ENCODE results near the gene ZNF775.
A peak's percentile ranks its signal among the peaks of the same experiment; 100 is the strongest.

Gene ZNF775

DNA sequence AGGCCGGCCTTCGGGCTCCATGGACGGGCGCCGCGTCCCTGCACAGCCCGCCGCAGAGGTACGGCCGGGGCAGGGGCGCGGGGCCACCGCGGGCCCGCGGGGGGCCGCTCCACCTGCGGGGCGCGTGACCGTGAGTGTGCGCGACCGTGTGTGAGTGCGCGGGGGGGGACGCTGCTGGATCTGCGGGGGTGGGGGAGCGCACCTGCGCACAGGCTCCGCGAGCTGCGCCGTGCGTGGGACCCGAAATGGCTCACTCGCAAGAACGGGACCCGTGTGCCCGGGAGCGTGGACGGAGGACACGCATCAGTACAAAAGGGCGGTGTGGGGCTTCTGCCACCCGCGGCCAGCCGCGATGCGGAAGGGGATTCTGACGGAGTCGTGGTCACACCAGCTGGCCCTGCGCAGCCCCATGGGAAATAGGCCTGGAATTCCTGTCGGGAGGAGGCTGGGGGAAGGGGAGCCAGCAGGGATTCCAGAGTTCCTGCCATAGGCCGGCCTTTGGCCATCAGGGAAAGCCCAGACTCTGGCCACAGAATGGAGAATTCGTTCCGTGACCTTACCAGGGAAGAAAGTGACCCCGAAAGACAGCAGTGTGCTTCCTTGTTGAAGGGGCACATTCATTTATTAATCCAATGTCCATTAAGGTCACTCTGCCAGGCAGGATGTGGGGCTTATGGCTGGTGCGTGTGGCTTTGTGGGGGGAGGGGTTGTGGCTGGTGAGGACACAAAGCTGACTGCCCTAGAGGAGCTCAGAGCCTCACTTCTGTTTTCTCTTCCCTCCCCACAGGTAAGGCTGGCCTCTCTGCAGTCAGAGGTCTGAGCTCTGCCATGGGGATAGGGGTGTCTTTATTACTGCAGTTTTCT lies 10.0 kb upstream of the ZNF775 start:
- no peak for DNase-seq (ENCODE audit: low read depth in 2 of 2)

GRCh38 chr7:150369748-150370501 lies 9.2 kb upstream of the ZNF775 start:
- DNase-seq (ENCODE audit: low read depth in 2 of 2): no peak

DNA sequence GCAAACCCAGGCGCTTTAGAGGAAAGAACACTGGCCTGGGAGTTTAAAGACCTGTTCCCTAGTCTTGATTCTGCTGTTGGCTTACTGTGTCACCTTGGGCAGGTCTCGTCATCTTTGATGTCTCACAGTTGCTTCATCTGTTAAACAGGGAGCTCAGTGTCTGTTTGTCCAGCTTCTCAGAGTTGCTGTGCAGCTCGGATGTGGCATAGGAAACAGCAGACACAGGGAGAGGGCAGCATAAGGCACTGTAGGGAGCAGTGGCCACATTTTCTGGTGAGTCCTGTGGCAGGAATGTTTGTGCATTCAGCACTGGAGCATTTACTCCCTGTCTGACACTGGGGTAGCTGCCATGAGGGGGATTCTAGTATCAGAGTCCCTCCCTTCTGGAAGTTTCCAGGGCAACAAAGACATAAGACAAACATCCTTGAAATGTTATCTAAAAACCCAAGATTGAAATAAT lies 8.5 kb upstream of the ZNF775 start:
- DNase-seq (ENCODE audit: low read depth in 2 of 2): no peak

DNA sequence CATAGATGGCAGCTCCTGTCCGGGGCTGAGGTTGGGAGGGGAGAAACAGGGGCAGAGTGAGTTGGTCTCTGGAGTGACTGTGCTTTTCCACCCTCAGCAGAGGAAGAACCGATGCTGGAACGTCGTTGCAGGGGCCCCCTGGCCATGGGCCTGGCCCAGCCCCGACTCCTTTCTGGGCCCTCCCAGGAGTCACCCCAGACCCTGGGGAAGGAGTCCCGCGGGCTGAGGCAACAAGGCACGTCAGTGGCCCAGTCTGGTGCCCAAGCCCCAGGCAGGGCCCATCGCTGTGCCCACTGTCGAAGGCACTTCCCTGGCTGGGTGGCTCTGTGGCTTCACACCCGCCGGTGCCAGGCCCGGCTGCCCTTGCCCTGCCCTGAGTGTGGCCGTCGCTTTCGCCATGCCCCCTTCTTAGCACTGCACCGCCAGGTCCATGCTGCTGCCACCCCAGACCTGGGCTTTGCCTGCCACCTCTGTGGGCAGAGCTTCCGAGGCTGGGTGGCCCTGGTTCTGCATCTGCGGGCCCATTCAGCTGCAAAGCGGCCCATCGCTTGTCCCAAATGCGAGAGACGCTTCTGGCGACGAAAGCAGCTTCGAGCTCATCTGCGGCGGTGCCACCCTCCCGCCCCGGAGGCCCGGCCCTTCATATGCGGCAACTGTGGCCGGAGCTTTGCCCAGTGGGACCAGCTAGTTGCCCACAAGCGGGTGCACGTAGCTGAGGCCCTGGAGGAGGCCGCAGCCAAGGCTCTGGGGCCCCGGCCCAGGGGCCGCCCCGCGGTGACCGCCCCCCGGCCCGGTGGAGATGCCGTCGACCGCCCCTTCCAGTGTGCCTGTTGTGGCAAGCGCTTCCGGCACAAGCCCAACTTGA lies 7.8 kb upstream of the ZNF775 start:
- DNase-seq (ENCODE audit: low read depth in 2 of 2): no peak

GRCh38 chr7:150371996-150372270 lies 7.2 kb upstream of the ZNF775 start:
- DNase-seq (ENCODE audit: low read depth in 2 of 2): no peak

DNA sequence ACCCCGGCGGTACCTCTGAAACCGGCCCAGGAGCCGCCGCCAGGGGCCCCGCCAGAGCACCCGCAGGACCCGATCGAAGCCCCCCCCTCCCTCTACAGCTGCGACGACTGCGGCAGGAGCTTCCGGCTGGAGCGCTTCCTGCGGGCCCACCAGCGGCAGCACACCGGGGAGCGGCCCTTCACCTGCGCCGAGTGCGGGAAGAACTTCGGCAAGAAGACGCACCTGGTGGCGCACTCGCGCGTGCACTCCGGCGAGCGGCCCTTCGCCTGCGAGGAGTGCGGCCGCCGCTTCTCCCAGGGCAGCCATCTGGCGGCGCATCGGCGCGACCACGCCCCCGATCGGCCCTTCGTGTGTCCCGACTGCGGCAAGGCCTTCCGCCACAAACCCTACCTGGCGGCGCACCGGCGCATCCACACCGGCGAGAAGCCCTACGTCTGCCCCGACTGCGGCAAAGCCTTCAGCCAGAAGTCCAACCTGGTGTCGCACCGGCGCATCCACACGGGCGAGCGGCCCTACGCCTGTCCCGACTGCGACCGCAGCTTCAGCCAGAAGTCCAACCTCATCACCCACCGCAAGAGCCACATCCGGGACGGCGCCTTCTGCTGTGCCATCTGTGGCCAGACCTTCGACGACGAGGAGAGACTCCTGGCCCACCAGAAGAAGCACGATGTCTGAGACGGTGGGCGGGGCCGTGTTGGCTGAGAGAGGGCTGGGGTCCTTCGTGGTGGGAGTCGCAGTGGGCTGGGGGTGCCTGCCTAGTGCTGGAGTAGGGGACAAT lies 6.7 kb upstream of the ZNF775 start:
- no peak for DNase-seq (ENCODE audit: low read depth in 2 of 2)

GRCh38 chr7:150373049-150373801 lies 5.9 kb upstream of the ZNF775 start:
- DNase-seq (ENCODE audit: low read depth in 2 of 2): no peak

DNA sequence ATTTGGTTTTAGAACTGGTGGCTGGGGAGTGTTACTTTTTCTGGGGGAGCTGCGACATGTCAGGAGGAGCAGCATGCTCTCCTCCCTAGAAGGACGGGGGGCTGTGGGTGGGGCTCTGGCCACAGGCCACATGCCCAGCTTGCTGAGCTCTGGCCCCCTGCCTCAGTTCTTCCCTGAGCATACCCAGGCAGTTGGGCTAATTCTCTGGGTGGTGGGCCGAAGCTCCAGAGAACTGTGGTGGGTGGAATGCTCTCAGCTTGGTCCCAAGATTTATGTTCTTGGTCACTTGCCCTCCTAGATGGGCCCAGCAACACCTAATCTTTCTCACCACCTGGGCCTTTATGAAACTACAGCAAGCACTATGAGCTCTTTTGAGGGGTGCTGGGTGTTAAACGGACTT lies 5.1 kb upstream of the ZNF775 start:
- DNase-seq (ENCODE audit: low read depth in 2 of 2): no peak

- DNase-seq (ENCODE audit: low read depth in 2 of 2): no peak
Observed at GRCh38 chr7:150374472-150374871, 4.7 kb upstream of the ZNF775 start.

DNA sequence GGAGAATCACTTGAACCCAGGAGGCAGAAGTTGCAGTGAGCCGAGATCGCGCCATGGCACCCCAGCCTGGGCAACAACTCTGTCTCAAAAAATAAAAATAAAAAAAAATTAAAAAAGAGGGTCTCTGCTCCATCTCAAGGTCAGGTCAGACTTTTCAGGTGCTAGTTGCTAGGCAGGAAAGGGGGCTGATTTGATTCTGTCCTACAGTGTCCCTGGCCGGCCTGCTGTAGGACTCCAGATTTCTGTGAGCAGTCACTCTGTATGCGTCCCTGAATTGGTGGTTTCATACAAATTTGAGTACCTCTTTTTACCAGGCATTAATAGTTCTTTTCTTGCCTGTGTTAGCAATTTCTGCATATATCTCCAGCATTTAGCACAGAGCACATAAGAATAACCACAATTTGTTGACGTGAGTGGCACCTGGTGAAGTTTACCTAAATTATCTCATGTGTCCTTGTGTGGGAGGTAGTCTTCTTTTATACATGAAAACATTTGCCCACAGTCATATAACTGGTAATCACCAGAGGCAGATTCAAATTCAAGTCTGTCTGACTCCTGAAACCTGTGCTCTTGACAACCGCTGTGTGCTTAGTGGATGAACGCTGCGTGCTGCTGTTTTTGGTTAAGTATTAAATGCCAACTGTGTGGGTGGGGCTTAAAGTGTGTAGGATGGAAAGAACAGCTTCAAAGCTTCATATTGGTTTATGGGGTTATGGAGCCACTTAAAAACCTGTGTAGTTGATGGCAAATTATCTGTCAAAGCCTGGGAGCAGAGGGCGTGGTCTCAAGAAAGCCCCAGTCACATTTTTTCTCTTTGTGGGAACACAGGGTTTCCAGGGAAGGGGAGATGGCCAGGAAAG lies 3.2 kb upstream of the ZNF775 start:
- DNase-seq (ENCODE audit: low read depth in 2 of 2): no peak

DNA sequence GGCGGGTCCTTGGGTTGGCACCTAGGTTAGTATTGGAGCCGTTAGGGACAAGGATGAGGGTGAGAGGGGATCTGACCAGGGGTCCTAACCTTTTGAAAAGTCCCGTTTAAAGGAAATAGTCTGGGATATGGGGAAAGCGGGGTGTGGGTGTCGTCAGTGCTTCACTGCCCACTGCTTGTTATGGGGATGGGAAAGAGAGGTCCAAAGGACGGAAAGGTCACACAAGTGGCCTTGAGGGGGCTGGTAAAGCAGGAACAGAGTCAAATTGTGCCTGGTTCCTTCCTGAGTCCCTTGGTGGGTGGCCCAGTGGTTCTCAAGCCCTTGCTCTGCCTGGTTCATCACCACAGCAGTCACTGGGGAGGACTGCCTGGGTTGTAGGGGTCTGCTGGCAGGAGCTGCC lies 2.6 kb upstream of the ZNF775 start:
- no peak for DNase-seq (ENCODE audit: low read depth in 2 of 2)

DNA sequence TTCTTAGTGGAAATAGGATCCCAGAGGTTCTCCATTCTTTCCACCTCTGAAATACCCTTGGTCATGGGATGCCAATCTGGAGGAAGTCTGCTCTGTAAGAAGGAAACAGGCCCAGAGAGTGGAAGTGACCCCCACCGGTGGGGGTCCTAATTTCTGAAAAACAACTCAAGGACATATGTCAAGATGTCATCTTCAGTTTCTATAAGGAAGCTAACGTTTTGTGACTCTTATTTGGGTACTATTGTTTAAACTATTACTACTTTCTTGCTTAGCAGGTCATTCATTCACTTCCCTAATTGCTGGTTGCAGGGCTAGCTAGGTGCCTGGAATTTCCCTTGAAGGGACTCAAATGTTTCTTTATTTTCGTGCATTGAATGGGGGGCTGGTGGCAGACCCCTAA lies 1.9 kb upstream of the ZNF775 start:
- no peak for DNase-seq (ENCODE audit: low read depth in 2 of 2)

GRCh38 chr7:150377635-150378034 lies 1.5 kb upstream of the ZNF775 start:
- DNase-seq (ENCODE audit: low read depth in 2 of 2): no peak

DNA sequence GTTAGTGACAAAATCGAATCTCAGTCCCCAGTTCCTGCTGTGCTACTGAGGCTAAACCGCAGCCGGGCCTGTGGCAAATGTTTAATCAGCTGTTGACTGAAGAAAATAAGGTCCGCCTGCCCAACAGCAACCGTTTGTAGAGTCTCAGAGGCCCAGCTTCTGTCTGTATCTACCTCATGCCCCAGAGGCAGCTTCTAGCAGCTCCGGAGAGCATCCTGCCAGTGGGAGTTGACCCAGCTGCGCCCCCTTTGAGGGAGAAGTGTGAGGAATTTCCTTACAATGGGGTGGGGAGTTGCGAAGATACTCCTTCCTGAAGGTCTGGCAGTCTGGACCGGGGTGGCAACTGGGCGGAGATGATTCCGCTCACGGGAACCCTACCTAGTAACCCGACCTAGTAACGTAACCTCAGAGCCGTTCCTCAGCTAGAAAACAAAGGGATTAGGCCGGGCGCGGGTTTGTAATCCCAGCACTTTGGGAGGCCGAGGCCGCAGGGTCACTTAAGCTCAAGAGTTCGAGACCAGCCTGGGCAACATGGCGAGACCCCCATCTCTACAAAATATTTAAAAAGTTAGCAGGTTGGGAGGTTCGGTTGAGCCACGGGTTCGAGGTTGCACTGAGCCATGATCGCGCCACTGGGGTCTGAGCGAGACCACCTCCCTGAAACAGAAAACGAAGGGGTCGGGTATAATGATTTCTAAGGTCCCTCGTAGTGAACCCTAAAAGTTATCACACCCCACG lies 846 bp upstream of the ZNF775 start:
- DNase-seq (ENCODE audit: low read depth in 2 of 2): peak in 1 of 2 experiments; percentile 41

- DNase-seq (ENCODE audit: low read depth in 2 of 2): no peak
Observed at GRCh38 chr7:150379441-150380379, 580 bp downstream of the ZNF775 start.

- DNase-seq (ENCODE audit: low read depth in 2 of 2): no peak
Observed at GRCh38 chr7:150380463-150380862, 1.3 kb downstream of the ZNF775 start.

DNA sequence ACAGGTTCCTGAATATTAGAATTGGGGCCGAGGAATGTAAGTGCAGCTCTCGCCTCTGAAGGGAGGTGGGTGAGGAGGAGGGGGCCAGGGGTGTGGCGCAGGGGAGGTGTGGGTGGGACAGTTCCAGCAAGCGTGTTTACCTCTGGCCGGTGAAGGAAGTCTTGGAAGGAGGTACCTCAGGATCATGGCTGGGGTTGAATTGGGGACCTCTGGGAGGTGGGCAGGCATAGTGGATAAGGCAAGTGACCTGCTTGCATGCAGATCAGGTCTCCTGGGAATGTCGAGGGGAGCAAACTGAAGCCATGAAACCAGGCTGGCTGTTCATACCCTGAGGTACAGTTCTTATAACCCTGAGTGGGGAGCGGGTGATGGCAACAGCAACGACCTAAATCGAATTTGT lies 2.0 kb downstream of the ZNF775 start:
- DNase-seq (ENCODE audit: low read depth in 2 of 2): no peak

DNA sequence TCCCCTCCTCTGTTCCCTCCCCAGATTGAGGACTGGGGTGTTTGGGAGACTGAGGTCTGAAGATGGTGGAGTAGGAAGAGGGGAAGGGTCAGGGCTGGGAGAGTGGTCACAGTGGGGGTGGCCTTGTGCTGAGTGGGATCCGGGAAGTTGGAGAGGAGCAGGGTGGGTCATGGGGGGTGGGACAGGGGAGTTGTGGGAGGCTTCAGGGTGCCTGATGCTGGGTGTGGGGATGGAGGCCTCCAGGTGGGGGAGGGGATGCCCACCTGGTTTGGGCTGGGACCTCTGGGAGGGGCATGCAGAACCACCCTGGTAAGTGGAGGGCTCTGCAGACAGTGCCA lies 2.6 kb downstream of the ZNF775 start:
- no peak for DNase-seq (ENCODE audit: low read depth in 2 of 2)
